ENCODE data around the gene RPLP2.

The RPLP2 gene

DNA sequence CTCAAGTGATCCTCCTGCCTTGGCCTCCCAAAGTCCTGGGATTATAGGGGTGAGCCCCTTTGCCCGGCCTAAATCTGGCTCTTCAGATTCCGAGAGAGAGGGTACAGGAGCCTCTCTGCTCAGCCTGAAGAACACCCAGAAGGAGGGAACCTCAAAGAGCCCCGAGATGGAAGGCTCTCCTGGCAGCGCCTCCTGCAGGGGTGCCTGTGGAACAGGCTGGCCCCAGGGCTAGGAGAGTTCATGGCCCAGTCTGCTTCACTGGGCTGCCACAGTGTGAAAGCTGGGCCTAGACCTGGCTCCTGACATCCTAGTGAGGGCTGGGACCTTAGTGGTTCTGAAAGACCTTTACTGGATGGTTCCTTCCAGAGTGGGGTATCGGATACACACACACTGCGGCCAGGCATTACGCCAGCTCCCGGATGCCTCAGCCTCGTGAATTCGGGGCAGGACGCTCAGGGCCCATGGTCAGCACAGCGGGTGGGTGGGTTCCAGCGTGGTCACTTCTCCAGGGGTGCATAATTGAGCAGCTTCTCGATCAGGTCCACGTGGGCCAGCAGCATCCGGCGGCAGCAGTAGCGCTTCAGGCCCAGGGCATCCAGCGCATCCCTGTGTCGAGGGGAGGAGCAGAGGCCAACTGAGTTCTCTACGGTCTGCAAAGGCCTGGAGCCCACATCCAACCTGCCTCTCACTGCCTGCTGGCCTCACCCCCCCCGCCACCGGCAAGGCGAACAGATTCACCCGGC, 30.3 kb downstream of the RPLP2 start:
- Histone ChIP-seq H3K4me1 (ENCODE audit: control insufficient read depth, insufficient read depth, low read length) (0 out of 2 replicates have a peak, but pooled peaks cover 3% of the 10 kb centered on the region), H3K27ac (ENCODE audit: extremely low read depth, low read depth, low read length) (no peak overlapping the region)
- POLR2A ChIA-PET = interaction anchor here (1.0 to 15.0 kb wide), 4 partner anchors 9 to 34 kb away, joined by 3 to 202 read pairs (median 38); partner anchors contain the start of genes CD151, CRACR2B and PNPLA2

DNA sequence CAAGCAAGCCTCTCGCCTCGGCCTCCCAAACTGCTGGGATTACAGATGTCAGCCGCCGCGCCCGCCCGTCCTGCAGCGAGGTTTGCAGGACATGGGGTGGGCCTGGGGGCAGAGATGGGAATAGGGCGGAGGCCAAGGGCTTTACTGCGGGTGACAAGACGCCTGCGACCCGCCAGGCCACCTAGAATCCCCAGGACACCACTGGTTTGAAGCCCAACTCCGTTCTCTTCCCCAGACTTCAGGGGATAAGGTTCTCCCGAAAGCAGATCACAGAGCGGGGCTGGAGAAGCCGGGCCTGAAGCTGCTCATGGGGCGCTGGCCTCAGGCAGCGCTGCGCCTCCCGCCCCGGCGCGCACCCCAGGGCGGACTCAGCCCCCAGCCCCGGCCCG, 32.2 kb downstream of the RPLP2 start:
- Histone ChIP-seq H3K27ac (ENCODE audit: extremely low read depth, low read depth, low read length) (peak overlapping the region; percentile 93), H3K4me1 (ENCODE audit: control insufficient read depth, insufficient read depth, low read length) (0 out of 2 replicates have a peak, but pooled peaks cover 4% of the 10 kb centered on the region), H3K4me3 (ENCODE audit: low read depth, low read length) (peak overlapping the region; percentile 89), H3K9me3 (ENCODE audit: control insufficient read depth, insufficient read depth, low read depth, low read length) (no peaks in the 10 kb centered on the region), H3K36me3 (ENCODE audit: control insufficient read depth in 2 of 2, insufficient read depth in 1 of 2, low read length in 2 of 2) (peaks cover 0 to 43% of the 10 kb centered on the region in 2 experiments; a peak in 1 of 3 replicates)
- POLR2A ChIA-PET = interaction anchor here (1.4 to 15.0 kb wide), 3 partner anchors 11 to 33 kb away, joined by 5 to 202 read pairs (median 70); partner anchors contain the start of genes CD151, CRACR2B, PNPLA2 and RPLP2
- CTCF ChIA-PET = interaction anchor here (0.7 kb wide), 1 partner anchor 22 kb away, joined by 3 read pairs; no protein-coding TSS in a partner anchor
- TF ChIP-seq ZNF354C (tag by site-specific recombination; IDR thresholded peaks at IDR 0.05; ENCODE audit: borderline replicate concordance, low read depth) (no peak), ZBTB8A (tag by site-specific recombination; IDR thresholded peaks at IDR 0.05) (peak; percentile 26; the same call in 1 of the 2 replicates), ZNF335 (tag by site-specific recombination; conservative IDR thresholded peaks at IDR 0.05) (peak; percentile 27; the same call in 1 of the 2 replicates), SCRT2 (tag by site-specific recombination; IDR thresholded peaks at IDR 0.05) (no peak), GLIS2 (tag by site-specific recombination; IDR thresholded peaks at IDR 0.05) (peak; percentile 56; the same call in 1 of the 2 replicates)
- TF ChIP-seq, protein P1, sequence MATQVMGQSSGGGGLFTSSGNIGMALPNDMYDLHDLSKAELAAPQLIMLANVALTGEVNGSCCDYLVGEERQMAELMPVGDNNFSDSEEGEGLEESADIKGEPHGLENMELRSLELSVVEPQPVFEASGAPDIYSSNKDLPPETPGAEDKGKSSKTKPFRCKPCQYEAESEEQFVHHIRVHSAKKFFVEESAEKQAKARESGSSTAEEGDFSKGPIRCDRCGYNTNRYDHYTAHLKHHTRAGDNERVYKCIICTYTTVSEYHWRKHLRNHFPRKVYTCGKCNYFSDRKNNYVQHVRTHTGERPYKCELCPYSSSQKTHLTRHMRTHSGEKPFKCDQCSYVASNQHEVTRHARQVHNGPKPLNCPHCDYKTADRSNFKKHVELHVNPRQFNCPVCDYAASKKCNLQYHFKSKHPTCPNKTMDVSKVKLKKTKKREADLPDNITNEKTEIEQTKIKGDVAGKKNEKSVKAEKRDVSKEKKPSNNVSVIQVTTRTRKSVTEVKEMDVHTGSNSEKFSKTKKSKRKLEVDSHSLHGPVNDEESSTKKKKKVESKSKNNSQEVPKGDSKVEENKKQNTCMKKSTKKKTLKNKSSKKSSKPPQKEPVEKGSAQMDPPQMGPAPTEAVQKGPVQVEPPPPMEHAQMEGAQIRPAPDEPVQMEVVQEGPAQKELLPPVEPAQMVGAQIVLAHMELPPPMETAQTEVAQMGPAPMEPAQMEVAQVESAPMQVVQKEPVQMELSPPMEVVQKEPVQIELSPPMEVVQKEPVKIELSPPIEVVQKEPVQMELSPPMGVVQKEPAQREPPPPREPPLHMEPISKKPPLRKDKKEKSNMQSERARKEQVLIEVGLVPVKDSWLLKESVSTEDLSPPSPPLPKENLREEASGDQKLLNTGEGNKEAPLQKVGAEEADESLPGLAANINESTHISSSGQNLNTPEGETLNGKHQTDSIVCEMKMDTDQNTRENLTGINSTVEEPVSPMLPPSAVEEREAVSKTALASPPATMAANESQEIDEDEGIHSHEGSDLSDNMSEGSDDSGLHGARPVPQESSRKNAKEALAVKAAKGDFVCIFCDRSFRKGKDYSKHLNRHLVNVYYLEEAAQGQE (tag by site-specific recombination; IDR thresholded peaks at IDR 0.05) = peak; percentile 13; the same call in 1 of the 2 replicates

More for the DNA sequence above, 30.3 kb downstream of the RPLP2 start:
- H3K36me3 ChIP-seq (ENCODE audit: control insufficient read depth in 2 of 2, insufficient read depth in 1 of 2, low read length in 2 of 2) = peaks cover 0 to 55% of the 10 kb centered on the region in 2 experiments; a peak in 1 of 3 replicates
- no peak for TF ChIP-seq ZNF426 (tag by site-specific recombination; IDR thresholded peaks at IDR 0.05)
- TF ChIP-seq, protein P2, sequence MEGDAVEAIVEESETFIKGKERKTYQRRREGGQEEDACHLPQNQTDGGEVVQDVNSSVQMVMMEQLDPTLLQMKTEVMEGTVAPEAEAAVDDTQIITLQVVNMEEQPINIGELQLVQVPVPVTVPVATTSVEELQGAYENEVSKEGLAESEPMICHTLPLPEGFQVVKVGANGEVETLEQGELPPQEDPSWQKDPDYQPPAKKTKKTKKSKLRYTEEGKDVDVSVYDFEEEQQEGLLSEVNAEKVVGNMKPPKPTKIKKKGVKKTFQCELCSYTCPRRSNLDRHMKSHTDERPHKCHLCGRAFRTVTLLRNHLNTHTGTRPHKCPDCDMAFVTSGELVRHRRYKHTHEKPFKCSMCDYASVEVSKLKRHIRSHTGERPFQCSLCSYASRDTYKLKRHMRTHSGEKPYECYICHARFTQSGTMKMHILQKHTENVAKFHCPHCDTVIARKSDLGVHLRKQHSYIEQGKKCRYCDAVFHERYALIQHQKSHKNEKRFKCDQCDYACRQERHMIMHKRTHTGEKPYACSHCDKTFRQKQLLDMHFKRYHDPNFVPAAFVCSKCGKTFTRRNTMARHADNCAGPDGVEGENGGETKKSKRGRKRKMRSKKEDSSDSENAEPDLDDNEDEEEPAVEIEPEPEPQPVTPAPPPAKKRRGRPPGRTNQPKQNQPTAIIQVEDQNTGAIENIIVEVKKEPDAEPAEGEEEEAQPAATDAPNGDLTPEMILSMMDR (tag by site-specific recombination; IDR thresholded peaks at IDR 0.05) = peak; percentile 32; the same call in 1 of the 2 replicates
- TF ChIP-seq, protein P3, sequence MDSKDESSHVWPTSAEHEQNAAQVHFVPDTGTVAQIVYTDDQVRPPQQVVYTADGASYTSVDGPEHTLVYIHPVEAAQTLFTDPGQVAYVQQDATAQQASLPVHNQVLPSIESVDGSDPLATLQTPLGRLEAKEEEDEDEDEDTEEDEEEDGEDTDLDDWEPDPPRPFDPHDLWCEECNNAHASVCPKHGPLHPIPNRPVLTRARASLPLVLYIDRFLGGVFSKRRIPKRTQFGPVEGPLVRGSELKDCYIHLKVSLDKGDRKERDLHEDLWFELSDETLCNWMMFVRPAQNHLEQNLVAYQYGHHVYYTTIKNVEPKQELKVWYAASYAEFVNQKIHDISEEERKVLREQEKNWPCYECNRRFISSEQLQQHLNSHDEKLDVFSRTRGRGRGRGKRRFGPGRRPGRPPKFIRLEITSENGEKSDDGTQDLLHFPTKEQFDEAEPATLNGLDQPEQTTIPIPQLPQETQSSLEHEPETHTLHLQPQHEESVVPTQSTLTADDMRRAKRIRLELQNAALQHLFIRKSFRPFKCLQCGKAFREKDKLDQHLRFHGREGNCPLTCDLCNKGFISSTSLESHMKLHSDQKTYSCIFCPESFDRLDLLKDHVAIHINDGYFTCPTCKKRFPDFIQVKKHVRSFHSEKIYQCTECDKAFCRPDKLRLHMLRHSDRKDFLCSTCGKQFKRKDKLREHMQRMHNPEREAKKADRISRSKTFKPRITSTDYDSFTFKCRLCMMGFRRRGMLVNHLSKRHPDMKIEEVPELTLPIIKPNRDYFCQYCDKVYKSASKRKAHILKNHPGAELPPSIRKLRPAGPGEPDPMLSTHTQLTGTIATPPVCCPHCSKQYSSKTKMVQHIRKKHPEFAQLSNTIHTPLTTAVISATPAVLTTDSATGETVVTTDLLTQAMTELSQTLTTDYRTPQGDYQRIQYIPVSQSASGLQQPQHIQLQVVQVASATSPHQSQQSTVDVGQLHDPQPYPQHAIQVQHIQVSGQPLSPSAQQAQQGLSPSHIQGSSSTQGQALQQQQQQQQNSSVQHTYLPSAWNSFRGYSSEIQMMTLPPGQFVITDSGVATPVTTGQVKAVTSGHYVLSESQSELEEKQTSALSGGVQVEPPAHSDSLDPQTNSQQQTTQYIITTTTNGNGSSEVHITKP (tag by site-specific recombination; IDR thresholded peaks at IDR 0.05) = 0 out of 2 replicates have a peak, but pooled peaks have one; percentile 19
- TF ChIP-seq ZNF792 (tag by site-specific recombination; IDR thresholded peaks at IDR 0.05) = no peak
- TF ChIP-seq, protein P4, sequence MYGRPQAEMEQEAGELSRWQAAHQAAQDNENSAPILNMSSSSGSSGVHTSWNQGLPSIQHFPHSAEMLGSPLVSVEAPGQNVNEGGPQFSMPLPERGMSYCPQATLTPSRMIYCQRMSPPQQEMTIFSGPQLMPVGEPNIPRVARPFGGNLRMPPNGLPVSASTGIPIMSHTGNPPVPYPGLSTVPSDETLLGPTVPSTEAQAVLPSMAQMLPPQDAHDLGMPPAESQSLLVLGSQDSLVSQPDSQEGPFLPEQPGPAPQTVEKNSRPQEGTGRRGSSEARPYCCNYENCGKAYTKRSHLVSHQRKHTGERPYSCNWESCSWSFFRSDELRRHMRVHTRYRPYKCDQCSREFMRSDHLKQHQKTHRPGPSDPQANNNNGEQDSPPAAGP (tag by site-specific recombination; IDR thresholded peaks at IDR 0.05) = no peak
- no peaks in the 10 kb centered on the region for H3K9me3 ChIP-seq (ENCODE audit: control insufficient read depth, insufficient read depth, low read depth, low read length)
- no peak overlapping the region for H3K4me3 ChIP-seq (ENCODE audit: low read depth, low read length)
- CTCF ChIA-PET = interaction anchor here (0.7 to 1.4 kb wide), 5 partner anchors 20 to 819 kb away, joined by 3 to 6 read pairs (median 4); no protein-coding TSS in a partner anchor

Data from HEK293 (cell line).